SK-N-SH (cell line): ENCODE results near the gene CCNJL. TPM values are rescaled to one million over a fixed set of nuclear protein-coding genes. Genes with fewer than 3 reads are reported as not detected.

Experiments used
- CTCF ChIA-PET: fragments of 300-600, 350-600 bp; formaldehyde crosslinking; extraction: SDS; loops from one replicate; lab custom pipeline; 2021; lab: Yijun Ruan, JAX
- POLR2A ChIA-PET: fragments of 350-600 bp; sonication (Branson Sonifier 250); formaldehyde crosslinking; extraction: SDS; loops from one replicate; lab custom pipeline; 2020; ENCODE audit warnings: antibody characterized with exemption, inconsistent platforms; lab: Yijun Ruan, JAX
- DNase-seq: peaks from one replicate; pipeline ENCODE4 v3.0.0; 2012
- H2AFZ ChIP-seq: fragments of 200-600 bp; sonication (generic); 2 replicates; pipeline ENCODE4 v1.8.1; 2016; ENCODE audit warnings: antibody characterized with exemption, mild to moderate bottlenecking, low read depth
- H3F3A ChIP-seq: fragments of 200-600 bp; sonication (generic); replicated peaks from 2 replicates; pipeline ENCODE3; 2016; ENCODE audit warnings: antibody characterized with exemption, mild to moderate bottlenecking; ENCODE audit not compliant: insufficient read depth
- H3K27ac ChIP-seq, 2 experiments: fragments of 200-500 bp in 1 of 2; fragments of 200-600 bp in 1 of 2; sonication (Bioruptor generic) in 1 of 2; sonication (generic), shearing (Covaris generic) in 1 of 2; 2 replicates each; pipeline versions ENCODE4 v1.5.1 to v1.6.1; 2014 to 2016; ENCODE audit warnings: low read depth in 2 of 2, inconsistent platforms in 1 of 2, low read length in 1 of 2, mild to moderate bottlenecking in 1 of 2, mixed read lengths in 1 of 2
- H3K27me3 ChIP-seq: fragments of 200-600 bp; sonication (generic), shearing (Covaris generic); 2 replicates; pipeline ENCODE4 v1.6.1; 2016; ENCODE audit warnings: mixed run types; ENCODE audit not compliant: insufficient read depth
- H3K36me3 ChIP-seq, 2 experiments: fragments of 200-500 bp in 1 of 2; fragments of 200-600 bp in 1 of 2; sonication (Bioruptor generic) in 1 of 2; sonication (generic) in 1 of 2; replicated peaks in 1 of 2; 2 replicates each; pipeline versions ENCODE3 to v1.5.1; 2014 to 2016; ENCODE audit warnings: low read length in 1 of 2, mild to moderate bottlenecking in 1 of 2; ENCODE audit not compliant: insufficient read depth in 2 of 2, control insufficient read depth in 1 of 2
- H3K4me1 ChIP-seq, 2 experiments: fragments of 200-500 bp in 1 of 2; fragments of 200-600 bp in 1 of 2; sonication (Bioruptor generic) in 1 of 2; sonication (generic), shearing (Covaris generic) in 1 of 2; 2 replicates each; pipeline versions ENCODE4 v1.5.1 to v1.6.1; 2014 to 2016; ENCODE audit warnings: low read depth in 1 of 2, low read length in 1 of 2, mixed run types in 1 of 2; ENCODE audit not compliant: insufficient read depth in 2 of 2, control insufficient read depth in 1 of 2
- H3K4me2 ChIP-seq: fragments of 200-600 bp; sonication (generic), shearing (Covaris generic); 2 replicates; pipeline ENCODE4 v1.6.1; 2017; ENCODE audit warnings: mixed run types
- H3K4me3 ChIP-seq, 2 experiments: fragments of 200-500 bp in 1 of 2; fragments of 200-600 bp in 1 of 2; sonication (Bioruptor generic) in 1 of 2; sonication (generic), shearing (Covaris generic) in 1 of 2; 2 replicates each; pipeline versions ENCODE4 v1.5.1 to v1.8.1; 2014 to 2016; ENCODE audit warnings: low read depth in 2 of 2, inconsistent platforms in 1 of 2, low read length in 1 of 2, mild to moderate bottlenecking in 1 of 2, mixed read lengths in 1 of 2, moderate library complexity in 1 of 2
- H3K79me2 ChIP-seq: fragments of 200-600 bp; sonication (generic); 2 replicates; pipeline ENCODE4 v1.8.1; 2017; ENCODE audit warnings: mild to moderate bottlenecking; ENCODE audit not compliant: insufficient read depth
- H3K9ac ChIP-seq: fragments of 200-600 bp; sonication (generic); 2 replicates; pipeline ENCODE4 v1.6.1; 2017; ENCODE audit warnings: mixed run types
- H3K9me2 ChIP-seq: fragments of 200-600 bp; sonication (generic); 2 replicates; pipeline ENCODE4 v1.6.1; 2017; ENCODE audit warnings: mixed run types
- H3K9me3 ChIP-seq: fragments of 200-600 bp; sonication (generic); 2 replicates; pipeline ENCODE4 v1.6.1; 2017; ENCODE audit warnings: mixed run types, mild to moderate bottlenecking, moderate library complexity
- H4K20me1 ChIP-seq: fragments of 200-600 bp; sonication (generic); 2 replicates; pipeline ENCODE4 v1.6.1; 2017; ENCODE audit warnings: mild to moderate bottlenecking, mixed run types; ENCODE audit not compliant: insufficient read depth
- ELF1 ChIP-seq: IDR thresholded peaks from 2 replicates; pipeline ENCODE4 v1.4.0; 2012
- EZH2phosphoT487 ChIP-seq: fragments of 200-600 bp; sonication (generic); IDR thresholded peaks from 2 replicates; pipeline ENCODE4 v1.6.1; 2017; ENCODE audit warnings: low read depth, mixed run types, mild to moderate bottlenecking, antibody characterized with exemption, moderate library complexity, borderline replicate concordance
- FOSL2 ChIP-seq: IDR thresholded peaks from 2 replicates; pipeline ENCODE4 v1.4.0; 2012; ENCODE audit warnings: low read depth, mild to moderate bottlenecking, moderate library complexity, borderline replicate concordance
- FOXJ3 ChIP-seq: sonication (generic); formaldehyde crosslinking; IDR thresholded peaks from 2 replicates; pipeline ENCODE4 v1.5.1; 2020; ENCODE audit warnings: mild to moderate bottlenecking, missing genetic modification reagents
- JUND ChIP-seq: IDR thresholded peaks from 2 replicates; pipeline ENCODE4 v1.4.0; 2012
- MEF2A ChIP-seq: IDR thresholded peaks from 2 replicates; pipeline ENCODE4 v1.4.0; 2012; ENCODE audit warnings: low read depth, borderline replicate concordance
- NRF1 ChIP-seq: IDR thresholded peaks from 2 replicates; pipeline ENCODE4 v1.6.1; 2012; ENCODE audit warnings: low read depth, mild to moderate bottlenecking, low read length
- POLR2AphosphoS5 ChIP-seq: IDR thresholded peaks from 2 replicates; pipeline ENCODE4 v1.6.1; 2012; ENCODE audit warnings: low read depth, low read length
- RAD21 ChIP-seq: IDR thresholded peaks from 2 replicates; pipeline ENCODE4 v1.6.1; 2012; ENCODE audit warnings: mild to moderate bottlenecking, low read length
- RCOR1 ChIP-seq: fragments of 150-350 bp; IDR thresholded peaks from 2 replicates; pipeline ENCODE4 v1.6.1; 2017; ENCODE audit warnings: antibody characterized with exemption, low read length
- RFX5 ChIP-seq: IDR thresholded peaks from 2 replicates; pipeline ENCODE4 v1.6.1; 2012; ENCODE audit warnings: mild to moderate bottlenecking, improper control_type of control experiment, low read length
- RXRA ChIP-seq: IDR thresholded peaks from 2 replicates; pipeline ENCODE4 v1.4.0; 2012; ENCODE audit warnings: low read depth, mild to moderate bottlenecking, borderline replicate concordance
- SIN3A ChIP-seq: IDR thresholded peaks from 2 replicates; pipeline ENCODE4 v1.6.1; 2012; ENCODE audit warnings: low read depth, mild to moderate bottlenecking, low read length, moderate library complexity, borderline replicate concordance
- TAF1 ChIP-seq: IDR thresholded peaks from 2 replicates; pipeline ENCODE4 v1.6.1; 2012; ENCODE audit warnings: low read depth, mild to moderate bottlenecking, low read length, moderate library complexity, borderline replicate concordance
- USF2 ChIP-seq: fragments of 150-350 bp; IDR thresholded peaks from 2 replicates; pipeline ENCODE4 v1.6.1; 2017; ENCODE audit warnings: antibody characterized with exemption, low read length, low read depth, borderline replicate concordance
- YY1 ChIP-seq: IDR thresholded peaks from 2 replicates; pipeline ENCODE4 v1.4.0; 2012; ENCODE audit warnings: low read depth, mild to moderate bottlenecking
- WGBS: methylation state at CpG from one replicate; pipeline ENCODE4 v1.1.6; 2017; ENCODE audit warnings: low lambda C conversion rate; 5-methylcytosine and 5-hydroxymethylcytosine counted together
- polyA plus RNA-seq, 3 experiments: library from polyadenylated mRNA; depleted of rRNA; stranded (reverse); fragments of >200 nt; gene quantifications; 2 replicates each; pipeline ENCODE4 v1.2.3, GENCODE V29; 2012
- TF ChIP-seq, protein P1 (sequence below): IDR thresholded peaks from 2 replicates; pipeline ENCODE4; 2012
- TF ChIP-seq, protein P2 (sequence below): IDR thresholded peaks from 2 replicates; pipeline ENCODE4 v1.6.1; 2012; ENCODE audit warnings: mild to moderate bottlenecking, low read depth, low read length, moderate library complexity
- TF ChIP-seq, protein P3 (sequence below): fragments of 200-600 bp; sonication (generic); IDR thresholded peaks from 2 replicates; pipeline ENCODE4 v1.6.1; 2017; ENCODE audit warnings: antibody characterized with exemption, mild to moderate bottlenecking, moderate library complexity
- TF ChIP-seq, protein P4 (sequence below): IDR thresholded peaks from 2 replicates; pipeline ENCODE4 v1.4.0; 2012; ENCODE audit warnings: low read depth

CCNJL gene
- polyA plus RNA-seq, 1 of the 3 experiments (the other 2 are of a cell fraction), result 7.1 TPM

- Histone ChIP-seq H3K9ac (no peak overlapping the region), H2AFZ (no peak overlapping the region), H3K4me1 (peaks cover 0 to 6% of the 10 kb centered on the region in 2 experiments; a peak in 1 of 4 replicates), H3K27ac (no peak overlapping the region), H3K79me2 (no peaks in the 10 kb centered on the region), H3K4me2 (no peak overlapping the region), H3K9me3 (no peaks in the 10 kb centered on the region), H4K20me1 (no peaks in the 10 kb centered on the region), H3K4me3 (no peak overlapping the region), H3F3A (peaks cover 1% of the 10 kb centered on the region), H3K9me2 (no peaks in the 10 kb centered on the region), H3K36me3 (peaks cover 11 to 14% of the 10 kb centered on the region in 2 experiments), H3K27me3 (no peaks in the 10 kb centered on the region)
- CTCF ChIA-PET, result interaction anchor here (2.0 kb wide), 1 partner anchor 92 kb away, joined by 9 read pairs; no protein-coding TSS in a partner anchor
- no peak for DNase-seq
- 93% methylated on average over 9 of the region's 9 CpGs for WGBS
- no peak for TF ChIP-seq YY1
- TF ChIP-seq RFX5, result no peak
- no peak for TF ChIP-seq RCOR1
- TF ChIP-seq, protein P1, sequence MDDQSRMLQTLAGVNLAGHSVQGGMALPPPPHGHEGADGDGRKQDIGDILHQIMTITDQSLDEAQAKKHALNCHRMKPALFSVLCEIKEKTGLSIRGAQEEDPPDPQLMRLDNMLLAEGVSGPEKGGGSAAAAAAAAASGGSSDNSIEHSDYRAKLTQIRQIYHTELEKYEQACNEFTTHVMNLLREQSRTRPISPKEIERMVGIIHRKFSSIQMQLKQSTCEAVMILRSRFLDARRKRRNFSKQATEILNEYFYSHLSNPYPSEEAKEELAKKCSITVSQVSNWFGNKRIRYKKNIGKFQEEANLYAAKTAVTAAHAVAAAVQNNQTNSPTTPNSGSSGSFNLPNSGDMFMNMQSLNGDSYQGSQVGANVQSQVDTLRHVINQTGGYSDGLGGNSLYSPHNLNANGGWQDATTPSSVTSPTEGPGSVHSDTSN, result no peak
- TF ChIP-seq TAF1, result no peak
- TF ChIP-seq FOXJ3 (CRISPR knock-in tag), result no peak
- TF ChIP-seq EZH2phosphoT487, result no peak
- no peak for TF ChIP-seq ELF1
- no peak for TF ChIP-seq RAD21
- no peak for TF ChIP-seq JUND
- TF ChIP-seq RXRA, result no peak
- no peak for TF ChIP-seq POLR2AphosphoS5
- no peak for TF ChIP-seq SIN3A
- TF ChIP-seq FOSL2, result no peak
- TF ChIP-seq, protein P2, sequence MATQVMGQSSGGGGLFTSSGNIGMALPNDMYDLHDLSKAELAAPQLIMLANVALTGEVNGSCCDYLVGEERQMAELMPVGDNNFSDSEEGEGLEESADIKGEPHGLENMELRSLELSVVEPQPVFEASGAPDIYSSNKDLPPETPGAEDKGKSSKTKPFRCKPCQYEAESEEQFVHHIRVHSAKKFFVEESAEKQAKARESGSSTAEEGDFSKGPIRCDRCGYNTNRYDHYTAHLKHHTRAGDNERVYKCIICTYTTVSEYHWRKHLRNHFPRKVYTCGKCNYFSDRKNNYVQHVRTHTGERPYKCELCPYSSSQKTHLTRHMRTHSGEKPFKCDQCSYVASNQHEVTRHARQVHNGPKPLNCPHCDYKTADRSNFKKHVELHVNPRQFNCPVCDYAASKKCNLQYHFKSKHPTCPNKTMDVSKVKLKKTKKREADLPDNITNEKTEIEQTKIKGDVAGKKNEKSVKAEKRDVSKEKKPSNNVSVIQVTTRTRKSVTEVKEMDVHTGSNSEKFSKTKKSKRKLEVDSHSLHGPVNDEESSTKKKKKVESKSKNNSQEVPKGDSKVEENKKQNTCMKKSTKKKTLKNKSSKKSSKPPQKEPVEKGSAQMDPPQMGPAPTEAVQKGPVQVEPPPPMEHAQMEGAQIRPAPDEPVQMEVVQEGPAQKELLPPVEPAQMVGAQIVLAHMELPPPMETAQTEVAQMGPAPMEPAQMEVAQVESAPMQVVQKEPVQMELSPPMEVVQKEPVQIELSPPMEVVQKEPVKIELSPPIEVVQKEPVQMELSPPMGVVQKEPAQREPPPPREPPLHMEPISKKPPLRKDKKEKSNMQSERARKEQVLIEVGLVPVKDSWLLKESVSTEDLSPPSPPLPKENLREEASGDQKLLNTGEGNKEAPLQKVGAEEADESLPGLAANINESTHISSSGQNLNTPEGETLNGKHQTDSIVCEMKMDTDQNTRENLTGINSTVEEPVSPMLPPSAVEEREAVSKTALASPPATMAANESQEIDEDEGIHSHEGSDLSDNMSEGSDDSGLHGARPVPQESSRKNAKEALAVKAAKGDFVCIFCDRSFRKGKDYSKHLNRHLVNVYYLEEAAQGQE, result no peak
- TF ChIP-seq, protein P3, sequence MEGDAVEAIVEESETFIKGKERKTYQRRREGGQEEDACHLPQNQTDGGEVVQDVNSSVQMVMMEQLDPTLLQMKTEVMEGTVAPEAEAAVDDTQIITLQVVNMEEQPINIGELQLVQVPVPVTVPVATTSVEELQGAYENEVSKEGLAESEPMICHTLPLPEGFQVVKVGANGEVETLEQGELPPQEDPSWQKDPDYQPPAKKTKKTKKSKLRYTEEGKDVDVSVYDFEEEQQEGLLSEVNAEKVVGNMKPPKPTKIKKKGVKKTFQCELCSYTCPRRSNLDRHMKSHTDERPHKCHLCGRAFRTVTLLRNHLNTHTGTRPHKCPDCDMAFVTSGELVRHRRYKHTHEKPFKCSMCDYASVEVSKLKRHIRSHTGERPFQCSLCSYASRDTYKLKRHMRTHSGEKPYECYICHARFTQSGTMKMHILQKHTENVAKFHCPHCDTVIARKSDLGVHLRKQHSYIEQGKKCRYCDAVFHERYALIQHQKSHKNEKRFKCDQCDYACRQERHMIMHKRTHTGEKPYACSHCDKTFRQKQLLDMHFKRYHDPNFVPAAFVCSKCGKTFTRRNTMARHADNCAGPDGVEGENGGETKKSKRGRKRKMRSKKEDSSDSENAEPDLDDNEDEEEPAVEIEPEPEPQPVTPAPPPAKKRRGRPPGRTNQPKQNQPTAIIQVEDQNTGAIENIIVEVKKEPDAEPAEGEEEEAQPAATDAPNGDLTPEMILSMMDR, result no peak
- no peak for TF ChIP-seq MEF2A
- TF ChIP-seq, protein P4, sequence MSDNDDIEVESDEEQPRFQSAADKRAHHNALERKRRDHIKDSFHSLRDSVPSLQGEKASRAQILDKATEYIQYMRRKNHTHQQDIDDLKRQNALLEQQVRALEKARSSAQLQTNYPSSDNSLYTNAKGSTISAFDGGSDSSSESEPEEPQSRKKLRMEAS, result no peak
- TF ChIP-seq USF2, result no peak
- no peak for TF ChIP-seq NRF1
- POLR2A ChIA-PET, result no interaction called here
Measured at GRCh38 chr5:160252916-160253315, 59.4 kb downstream of the CCNJL start.
